NT2/D1 (cell line): ENCODE data around the gene KIRREL2.
"Not testable (repeated sequence)": the region's sequence is repeated elsewhere in the genome, so short reads cannot be mapped to it uniquely, and the experiment has no call there.

Experiments
- SUZ12 ChIP-seq: IDR thresholded peaks from 2 replicates; pipeline ENCODE4 v1.6.1; 2011; ENCODE audit not compliant: insufficient read length, insufficient read depth; ENCODE audit errors: extremely low read depth
- YY1 ChIP-seq: IDR thresholded peaks from 2 replicates; pipeline ENCODE4 v1.6.1; 2011; ENCODE audit not compliant: insufficient read length, insufficient read depth
- ZNF274 ChIP-seq: IDR thresholded peaks from 2 replicates; pipeline ENCODE4 v1.6.1; 2011; ENCODE audit warnings: mild to moderate bottlenecking, low read depth, low read length

DNA sequence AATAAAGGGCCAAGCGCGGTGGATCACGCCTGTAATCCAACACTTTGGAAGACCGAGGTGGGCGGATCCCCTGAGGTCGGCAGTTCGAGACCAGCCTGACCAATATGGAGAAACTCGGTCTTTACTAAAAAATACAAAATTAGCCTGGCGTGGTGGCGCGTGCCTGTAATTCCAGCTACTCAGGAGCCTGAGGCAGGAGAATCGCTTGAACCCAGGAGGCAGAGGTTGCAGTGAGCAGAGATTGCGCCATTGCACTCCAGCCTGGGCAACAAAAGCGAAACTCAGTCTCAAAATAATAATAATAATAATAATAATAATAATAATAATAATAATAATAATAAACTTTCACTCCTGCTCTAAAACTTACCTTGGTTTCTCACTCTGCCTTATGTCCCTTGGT is 53.6 kb downstream of the KIRREL2 start:
- not testable (repeated sequence) for TF ChIP-seq YY1, ZNF274, SUZ12
